MM.1S (cell line): ENCODE results near the gene ENOX1.

ENCODE experiments used
- CTCF ChIP-seq: fragments of 300-600 bp; sonication (generic); IDR thresholded peaks from 2 replicates; pipeline ENCODE4 v1.5.1; 2016; ENCODE audit warnings: antibody characterized with exemption, low read length, mixed read lengths
- EZH2 ChIP-seq: fragments of 300-600 bp; sonication (generic); optimal IDR thresholded peaks from 2 replicates; pipeline ENCODE3; 2017; ENCODE audit warnings: low read depth, mild to moderate bottlenecking, antibody characterized with exemption, low read length, mixed read lengths

GRCh38 chr13:43343645-43344044, 443.1 kb downstream of the ENOX1 start:
- TF ChIP-seq CTCF: no peak
- TF ChIP-seq EZH2: no peak
